Breast epithelium (tissue), 3 donors: ENCODE results near the gene C5.

ENCODE experiments used
- CTCF ChIP-seq, 3 donors: fragments of 450-650 bp; IDR thresholded peaks; one replicate each; pipeline ENCODE4 v1.5.1; 2016 to 2017; ENCODE audit warnings: antibody characterized with exemption in 3 of 3, mild to moderate bottlenecking in 3 of 3, moderate library complexity in 3 of 3
- POLR2A ChIP-seq: fragments of 450-650 bp; IDR thresholded peaks from one replicate; pipeline ENCODE4 v1.6.1; 2016; ENCODE audit warnings: antibody characterized with exemption, mild to moderate bottlenecking, moderate library complexity
- POLR2AphosphoS5 ChIP-seq, 3 donors: sonication (generic); formaldehyde crosslinking; IDR thresholded peaks; one replicate each; pipeline ENCODE4 v1.6.1; 2017; ENCODE audit warnings: antibody characterized with exemption in 3 of 3

GRCh38 chr9:120948824-120949223 lies 101.3 kb downstream of the C5 start:
- TF ChIP-seq CTCF (IDR thresholded peaks at IDR 0.05) (no peak), POLR2AphosphoS5 (IDR thresholded peaks at IDR 0.05) (no peak), POLR2A (no peak)
